ENCODE measurements around the gene IGF1R. TPM values are rescaled to one million over a fixed set of nuclear protein-coding genes. Genes with fewer than 3 reads are reported as not detected.

IGF1R gene
- total RNA-seq, 1 experiment from 2014 or later = 87.9 TPM

DNA sequence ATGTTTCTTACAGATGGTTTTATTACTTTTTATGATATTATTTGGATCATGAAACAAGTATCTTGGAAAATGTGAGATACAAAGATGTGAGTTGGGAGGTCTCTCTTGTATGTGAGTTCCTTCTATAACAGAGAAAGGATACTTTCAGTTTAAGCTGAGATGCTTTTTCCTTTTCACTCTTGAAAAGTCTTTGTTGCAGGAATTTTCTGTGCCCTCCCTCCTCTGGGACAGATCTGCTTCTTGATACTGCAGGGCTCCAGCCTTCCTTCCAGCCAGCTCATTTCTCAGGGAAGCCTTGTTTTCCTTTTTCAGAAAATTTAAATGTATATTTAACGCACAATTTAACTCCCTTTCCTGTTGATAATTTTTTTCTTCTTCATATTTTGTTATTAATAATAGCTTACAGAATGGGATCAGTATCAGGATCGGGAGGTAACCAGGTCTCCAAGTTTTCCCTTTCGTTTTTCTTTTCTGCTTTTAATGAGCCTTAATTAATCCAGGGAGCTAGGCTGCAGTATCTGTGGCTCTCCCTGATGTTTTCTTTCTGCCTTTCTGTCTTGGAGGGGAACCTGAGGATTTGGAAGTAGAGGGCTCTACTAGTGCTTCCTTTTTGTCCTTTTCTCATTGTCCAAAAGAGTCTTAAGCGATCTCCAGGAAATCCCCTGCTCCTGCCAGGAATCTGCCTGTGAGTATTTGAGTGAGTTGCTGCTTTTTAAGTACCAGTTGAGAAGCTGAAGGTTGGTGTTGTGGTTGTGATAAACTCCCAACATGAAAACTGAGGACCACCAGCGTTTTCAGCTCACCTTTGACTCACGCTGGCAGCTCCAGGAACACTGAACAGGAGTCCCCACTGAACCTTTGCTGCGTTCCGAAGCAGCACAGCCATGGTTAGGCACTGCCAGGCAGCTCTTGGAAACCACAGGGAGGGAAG, 105.7 kb downstream of the IGF1R start:
- in situ Hi-C loops (cut with HindIII; ENCODE audit: low pct_unique_long_range_greater_than_20kb, low sequenced_read_pairs) = no loop called here
- DNase-seq (ENCODE audit: low read depth) = peak; percentile 74

DNA sequence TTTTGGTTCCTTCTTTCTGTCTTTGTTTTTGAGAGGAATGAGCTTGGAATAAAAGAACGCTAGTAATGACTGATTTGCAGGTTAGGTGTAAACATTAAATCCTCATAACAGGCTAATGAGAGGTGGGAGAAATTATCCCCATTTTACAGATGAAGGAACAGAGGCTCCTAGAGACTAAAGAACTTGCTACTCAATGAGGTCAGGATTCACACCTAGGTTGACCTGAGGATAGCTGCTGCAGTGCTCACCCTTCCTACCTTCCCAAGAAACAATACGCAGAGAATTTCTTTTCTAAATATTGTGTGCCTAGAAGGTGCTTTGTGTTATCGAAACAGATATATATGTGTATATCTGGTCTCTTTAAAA, 106.3 kb downstream of the IGF1R start:
- no peak for DNase-seq (ENCODE audit: low read depth)
- in situ Hi-C loops (cut with HindIII; ENCODE audit: low pct_unique_long_range_greater_than_20kb, low sequenced_read_pairs) = no loop called here

DNA sequence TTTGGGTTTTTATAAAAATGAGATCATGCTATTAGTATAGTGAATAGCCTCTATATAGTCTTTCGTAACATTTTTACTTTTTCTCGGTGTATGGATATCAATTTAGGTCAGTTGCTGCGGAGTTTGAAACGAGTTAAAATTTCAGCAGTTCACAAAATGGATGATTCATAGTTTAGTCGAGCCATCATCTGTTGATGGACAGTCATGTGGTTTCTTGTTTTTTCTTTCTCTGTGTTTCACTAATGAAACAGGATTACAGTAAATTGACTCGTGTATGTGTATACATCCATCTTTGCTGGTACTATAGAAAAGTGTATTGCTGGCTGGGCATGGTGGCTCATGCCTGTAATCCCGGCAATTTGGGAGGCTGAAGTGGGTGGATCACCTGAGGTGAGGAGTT, 106.8 kb downstream of the IGF1R start:
- peak; percentile 59 for DNase-seq (ENCODE audit: low read depth)
- in situ Hi-C loops (cut with HindIII; ENCODE audit: low pct_unique_long_range_greater_than_20kb, low sequenced_read_pairs) = no loop called here

DNA sequence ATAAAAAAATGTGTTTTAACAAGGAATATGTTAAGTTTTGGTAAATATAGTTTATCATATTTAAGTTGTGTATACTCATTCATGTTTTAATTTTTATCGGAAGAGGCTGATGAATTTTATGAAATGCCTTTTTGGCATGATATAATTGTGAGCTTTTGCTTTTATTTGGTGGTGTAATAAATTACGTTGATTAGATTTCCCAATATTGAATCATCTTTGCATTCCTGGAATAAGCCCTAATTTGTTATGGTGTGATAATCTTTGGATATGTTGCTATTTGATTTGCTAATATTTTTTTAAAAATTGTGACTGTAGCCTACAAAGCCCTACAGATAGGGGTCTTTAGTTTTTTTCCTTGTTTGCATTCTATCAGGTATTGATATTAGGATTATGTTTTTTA, 107.4 kb downstream of the IGF1R start:
- no peak for DNase-seq (ENCODE audit: low read depth)
- in situ Hi-C loops (cut with HindIII; ENCODE audit: low pct_unique_long_range_greater_than_20kb, low sequenced_read_pairs) = no loop called here

DNA sequence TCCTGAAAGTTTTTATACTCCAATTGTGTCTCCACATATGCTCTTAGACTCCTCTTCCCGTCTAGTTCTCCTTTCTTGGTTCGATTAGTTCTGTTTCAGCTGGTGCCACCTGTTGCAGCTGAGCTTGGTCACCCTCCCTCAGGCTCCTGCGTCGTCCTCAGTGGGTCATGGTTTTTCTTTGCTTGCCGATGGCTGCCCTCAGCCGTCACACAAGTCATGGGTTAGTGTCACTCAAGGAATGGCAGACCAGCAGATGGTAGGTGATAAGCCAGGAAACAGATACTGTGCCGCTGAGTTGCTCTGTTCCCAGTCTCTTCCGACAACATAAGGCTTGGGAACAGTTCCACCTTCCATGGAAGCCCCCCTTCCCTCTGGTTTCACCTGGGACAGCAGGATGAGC, 109.9 kb downstream of the IGF1R start:
- in situ Hi-C loops (cut with HindIII; ENCODE audit: low pct_unique_long_range_greater_than_20kb, low sequenced_read_pairs) = no loop called here
- no peak for DNase-seq (ENCODE audit: low read depth)

DNA sequence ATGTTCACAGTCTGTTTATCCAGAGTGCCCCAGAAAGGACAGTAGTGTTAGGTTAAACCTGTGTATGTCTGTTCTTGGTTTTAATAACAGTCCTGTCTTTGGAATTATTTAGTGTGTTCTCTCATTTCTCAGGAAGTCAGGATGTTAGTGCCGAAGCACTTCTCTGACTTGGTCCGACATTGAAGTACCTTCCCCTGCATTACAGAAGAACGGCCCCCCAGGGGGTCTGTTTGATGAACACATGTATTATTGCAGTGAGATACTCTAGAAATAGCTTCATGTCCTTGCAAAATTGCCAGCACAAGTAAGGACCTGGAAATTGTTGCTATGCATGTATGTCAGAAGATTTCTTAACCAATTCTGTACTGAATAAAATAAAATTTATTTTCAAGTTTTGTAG, 110.9 kb downstream of the IGF1R start:
- no peak for DNase-seq (ENCODE audit: low read depth)
- in situ Hi-C loops (cut with HindIII; ENCODE audit: low pct_unique_long_range_greater_than_20kb, low sequenced_read_pairs) = no loop called here

DNA sequence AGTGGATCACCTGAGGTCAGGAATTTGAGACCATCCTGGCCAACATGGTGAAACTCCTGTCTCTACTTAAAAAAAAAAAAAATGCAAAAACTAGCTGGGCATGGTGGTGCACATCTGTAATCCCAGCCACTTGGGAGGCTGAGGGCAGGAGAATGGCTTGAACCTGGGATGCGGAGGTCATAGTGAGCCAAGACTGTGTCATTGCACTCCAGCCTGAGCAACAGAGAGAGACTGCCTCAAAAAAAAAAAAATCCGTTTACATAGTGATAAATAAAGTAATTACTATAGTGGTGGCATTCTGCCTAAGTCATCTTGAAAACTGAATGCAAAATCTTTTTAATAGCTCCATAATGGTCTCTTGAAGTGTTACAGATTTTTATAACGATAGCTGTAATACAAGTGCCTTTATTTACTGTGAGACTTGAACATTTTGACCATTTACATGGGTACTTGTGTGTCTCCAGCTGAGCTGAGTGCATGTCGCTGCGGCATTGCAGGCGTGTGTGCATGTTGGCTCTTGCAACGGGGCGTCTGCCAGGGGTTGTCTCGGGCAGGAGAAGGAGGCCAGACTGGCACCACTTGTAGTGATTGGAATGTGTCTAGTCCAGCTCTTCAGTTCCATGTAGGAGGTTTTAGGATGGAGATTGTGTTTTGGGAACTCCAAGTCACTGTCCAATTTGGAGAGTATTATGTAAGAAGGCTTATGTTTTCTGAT, 111.9 kb downstream of the IGF1R start:
- DNase-seq (ENCODE audit: low read depth) = no peak
- in situ Hi-C loops (cut with HindIII; ENCODE audit: low pct_unique_long_range_greater_than_20kb, low sequenced_read_pairs) = no loop called here

DNA sequence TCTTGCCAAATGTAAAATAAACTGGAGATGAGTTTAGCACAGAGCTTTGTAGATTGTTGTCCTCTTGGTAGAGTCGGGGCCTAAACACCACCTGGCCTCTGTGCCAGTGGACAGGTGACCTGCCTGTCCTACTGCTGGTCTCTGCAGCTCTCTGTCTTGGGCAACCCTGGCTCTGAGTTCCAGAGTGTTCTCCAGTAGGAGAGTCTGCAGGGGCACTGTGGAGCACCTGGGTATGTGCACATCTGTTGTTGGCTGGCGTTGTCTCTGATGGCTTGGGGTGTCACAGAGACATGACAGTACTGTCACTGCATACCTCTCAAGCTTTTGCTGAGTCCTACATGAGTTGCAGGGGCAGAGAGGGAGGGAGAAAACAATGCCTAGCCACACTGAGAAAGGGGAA, 112.6 kb downstream of the IGF1R start:
- in situ Hi-C loops (cut with HindIII; ENCODE audit: low pct_unique_long_range_greater_than_20kb, low sequenced_read_pairs) = no loop called here
- DNase-seq (ENCODE audit: low read depth) = no peak

DNA sequence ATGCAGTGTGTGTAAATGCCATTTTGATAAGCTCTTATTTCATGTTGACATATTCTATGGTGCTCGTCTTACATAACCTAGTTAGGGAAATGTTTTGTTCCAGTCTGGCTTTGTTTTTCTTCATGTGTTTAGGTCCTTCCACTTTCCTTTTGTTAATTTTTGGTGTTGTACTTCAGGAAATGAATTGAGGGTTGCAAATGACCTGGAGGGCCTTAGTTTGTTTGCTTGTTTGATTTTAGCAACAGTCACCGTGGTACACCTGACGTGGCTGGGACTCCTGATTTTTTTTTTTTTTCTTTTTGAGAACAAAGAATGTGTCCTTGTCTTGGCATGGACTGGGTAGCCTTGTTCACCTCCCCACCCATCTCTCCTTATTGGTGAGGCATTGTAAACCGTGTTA, 114.8 kb downstream of the IGF1R start:
- in situ Hi-C loops (cut with HindIII; ENCODE audit: low pct_unique_long_range_greater_than_20kb, low sequenced_read_pairs) = no loop called here

DNA sequence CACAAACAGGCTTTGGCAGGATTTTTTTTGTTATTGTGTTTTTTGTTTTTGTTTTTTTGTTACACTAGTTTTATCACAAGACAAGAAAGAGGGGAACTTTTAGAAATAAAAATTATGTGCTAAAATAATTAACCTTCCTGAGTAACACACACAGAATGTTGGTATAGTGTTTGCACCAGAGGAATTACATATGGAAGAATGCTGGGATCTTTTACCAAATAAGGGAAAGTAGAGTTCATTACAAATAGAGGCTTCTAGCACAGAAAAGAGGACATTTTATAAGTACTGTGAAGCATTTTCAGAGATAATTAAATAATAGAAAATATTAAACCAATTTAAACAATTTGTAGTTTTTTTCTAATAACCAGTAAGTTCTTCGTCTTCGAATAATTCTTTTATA, 116.0 kb downstream of the IGF1R start:
- in situ Hi-C loops (cut with HindIII; ENCODE audit: low pct_unique_long_range_greater_than_20kb, low sequenced_read_pairs) = no loop called here
- no peak for DNase-seq (ENCODE audit: low read depth)

More for the DNA sequence above, 114.8 kb downstream of the IGF1R start:
- DNase-seq (ENCODE audit: low read depth) = no peak

DNA sequence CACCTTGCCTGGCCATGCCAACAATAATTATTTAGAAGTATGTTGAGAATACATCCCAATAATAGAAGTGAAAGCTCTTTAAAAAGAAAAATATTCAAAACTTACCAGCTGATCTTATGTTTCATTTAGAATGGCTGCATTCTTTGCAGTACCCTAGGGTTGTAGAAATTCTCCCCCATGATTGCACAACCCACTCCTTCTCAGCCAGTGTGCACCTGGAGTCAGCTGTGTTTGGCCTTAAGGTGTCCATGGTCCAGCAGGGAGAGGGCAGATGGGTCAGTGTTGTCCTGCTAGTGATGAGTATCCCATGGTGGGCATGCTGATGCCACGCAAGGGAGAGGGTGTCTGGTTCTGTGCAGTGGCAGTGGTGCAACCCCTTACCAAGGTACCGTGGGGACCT, 117.3 kb downstream of the IGF1R start:
- in situ Hi-C loops (cut with HindIII; ENCODE audit: low pct_unique_long_range_greater_than_20kb, low sequenced_read_pairs) = no loop called here
- no peak for DNase-seq (ENCODE audit: low read depth)

DNA sequence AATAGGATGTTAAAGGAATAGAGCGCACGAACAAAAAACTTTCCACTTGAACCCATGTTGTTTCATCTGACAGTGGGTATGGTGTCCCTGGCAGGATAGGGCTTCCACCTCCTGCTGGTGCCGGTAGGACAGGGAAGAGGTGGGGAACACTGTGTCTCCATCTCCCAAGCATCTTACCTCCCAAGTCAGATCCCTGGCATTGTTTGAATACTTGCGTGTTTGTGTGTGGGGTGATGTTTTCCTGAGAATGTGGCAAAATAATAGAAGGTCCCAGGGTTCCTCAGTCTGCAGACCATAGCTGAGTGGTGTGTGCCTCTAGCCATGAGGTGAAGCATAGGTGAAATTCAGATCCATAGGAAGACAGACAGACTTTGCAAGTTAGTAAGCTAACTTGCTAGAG, 119.4 kb downstream of the IGF1R start:
- in situ Hi-C loops (cut with HindIII; ENCODE audit: low pct_unique_long_range_greater_than_20kb, low sequenced_read_pairs) = no loop called here

DNA sequence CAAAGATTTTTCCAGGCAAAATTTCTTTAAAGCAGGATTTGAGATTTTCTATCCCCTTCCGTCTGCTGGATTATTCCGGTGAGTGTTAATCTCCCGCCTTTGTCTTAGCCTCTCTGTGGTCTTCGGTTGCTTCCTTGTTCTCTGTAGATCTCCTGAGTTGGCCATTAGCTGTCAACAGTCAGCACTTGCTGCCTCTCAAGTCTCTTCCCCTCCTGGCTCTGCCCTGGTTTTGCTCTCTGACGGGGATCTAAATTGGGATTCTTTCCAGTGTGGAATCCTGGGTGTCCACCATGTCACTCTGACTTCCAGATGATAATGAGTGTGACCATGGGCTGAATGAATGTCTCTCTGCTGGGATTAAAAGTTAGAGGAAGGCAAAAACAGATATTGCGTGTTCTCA, 121.5 kb downstream of the IGF1R start:
- in situ Hi-C loops (cut with HindIII; ENCODE audit: low pct_unique_long_range_greater_than_20kb, low sequenced_read_pairs) = no loop called here
- DNase-seq (ENCODE audit: low read depth) = no peak

More for the DNA sequence above, 119.4 kb downstream of the IGF1R start:
- DNase-seq (ENCODE audit: low read depth) = no peak

DNA sequence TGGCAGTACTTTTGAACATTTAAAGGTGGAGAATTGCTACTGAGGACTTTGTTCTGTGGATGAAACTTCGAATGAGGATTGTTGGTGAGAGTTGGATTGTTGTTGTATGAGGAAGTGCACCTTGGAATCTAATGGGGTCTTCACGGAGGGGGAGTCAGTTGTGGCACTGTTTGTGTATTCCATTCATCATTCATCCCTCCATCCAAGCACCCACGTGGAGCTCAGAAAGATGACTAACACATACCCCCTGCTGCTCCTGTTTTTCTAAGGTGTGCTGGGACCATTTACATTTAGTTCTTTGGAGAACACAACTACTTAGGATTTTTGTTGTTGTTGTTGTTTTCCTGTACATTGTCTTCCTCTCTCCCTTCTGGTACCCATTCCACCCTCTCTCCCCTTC, 122.6 kb downstream of the IGF1R start:
- DNase-seq (ENCODE audit: low read depth) = no peak
- in situ Hi-C loops (cut with HindIII; ENCODE audit: low pct_unique_long_range_greater_than_20kb, low sequenced_read_pairs) = no loop called here

DNA sequence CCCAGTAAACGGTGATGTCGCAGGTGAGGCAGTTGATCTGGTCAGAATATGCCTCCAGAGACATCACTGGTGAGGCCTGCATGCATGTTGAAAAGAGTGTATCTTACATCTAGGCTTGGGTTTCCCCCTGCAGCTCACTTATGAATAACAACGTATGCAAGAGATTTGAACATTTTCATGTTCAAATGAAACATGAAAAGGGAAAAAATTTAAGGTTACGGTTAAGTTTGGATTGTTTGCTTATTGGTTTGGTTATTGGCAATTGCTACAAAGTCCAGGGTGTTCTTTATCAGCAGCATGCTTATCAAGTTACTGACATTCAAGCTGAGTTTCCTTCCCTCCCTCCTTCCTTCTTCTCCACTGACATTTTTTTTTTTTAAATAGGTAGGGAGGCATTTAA, 123.2 kb downstream of the IGF1R start:
- in situ Hi-C loops (cut with HindIII; ENCODE audit: low pct_unique_long_range_greater_than_20kb, low sequenced_read_pairs) = no loop called here
- DNase-seq (ENCODE audit: low read depth) = no peak

DNA sequence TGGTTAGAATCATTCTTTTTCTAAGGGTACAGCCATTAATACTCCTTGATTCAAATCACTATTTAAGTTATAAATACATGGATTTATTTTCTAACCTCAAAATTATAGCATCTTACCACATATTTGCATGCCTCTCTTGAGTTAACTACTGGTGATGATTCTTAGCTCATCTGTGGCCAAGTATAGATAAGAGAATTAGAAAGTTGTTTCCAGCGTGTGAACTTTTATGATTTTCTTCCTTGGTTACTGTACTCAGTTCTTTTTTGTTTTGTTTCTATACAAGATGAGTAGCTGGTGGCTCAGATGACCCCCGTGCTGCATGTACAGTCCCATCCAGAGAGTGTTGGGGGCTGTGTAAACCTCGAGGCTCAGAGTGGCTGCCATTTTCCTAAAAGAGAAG, 124.6 kb downstream of the IGF1R start:
- no peak for DNase-seq (ENCODE audit: low read depth)
- in situ Hi-C loops (cut with HindIII; ENCODE audit: low pct_unique_long_range_greater_than_20kb, low sequenced_read_pairs) = no loop called here

DNA sequence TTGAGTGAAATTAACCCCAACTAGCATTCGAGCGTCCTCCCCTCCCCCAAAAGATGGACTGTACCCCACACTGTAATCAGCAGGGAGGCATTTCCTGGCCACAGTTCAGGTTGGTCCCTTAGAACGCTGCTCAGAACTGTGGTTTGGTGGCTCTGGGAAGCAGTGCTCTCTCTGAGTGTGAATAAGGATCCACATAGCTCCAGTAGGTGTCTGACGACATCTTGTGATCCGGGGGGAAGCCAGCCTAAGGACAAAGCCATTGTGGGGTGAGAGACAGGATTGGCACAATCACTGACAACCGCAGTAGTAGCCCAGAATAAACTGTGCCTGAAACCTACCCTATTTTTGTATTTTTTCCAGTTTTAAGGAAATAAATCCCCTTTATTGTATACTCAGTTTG, 125.3 kb downstream of the IGF1R start:
- in situ Hi-C loops (cut with HindIII; ENCODE audit: low pct_unique_long_range_greater_than_20kb, low sequenced_read_pairs) = no loop called here
- no peak for DNase-seq (ENCODE audit: low read depth)

DNA sequence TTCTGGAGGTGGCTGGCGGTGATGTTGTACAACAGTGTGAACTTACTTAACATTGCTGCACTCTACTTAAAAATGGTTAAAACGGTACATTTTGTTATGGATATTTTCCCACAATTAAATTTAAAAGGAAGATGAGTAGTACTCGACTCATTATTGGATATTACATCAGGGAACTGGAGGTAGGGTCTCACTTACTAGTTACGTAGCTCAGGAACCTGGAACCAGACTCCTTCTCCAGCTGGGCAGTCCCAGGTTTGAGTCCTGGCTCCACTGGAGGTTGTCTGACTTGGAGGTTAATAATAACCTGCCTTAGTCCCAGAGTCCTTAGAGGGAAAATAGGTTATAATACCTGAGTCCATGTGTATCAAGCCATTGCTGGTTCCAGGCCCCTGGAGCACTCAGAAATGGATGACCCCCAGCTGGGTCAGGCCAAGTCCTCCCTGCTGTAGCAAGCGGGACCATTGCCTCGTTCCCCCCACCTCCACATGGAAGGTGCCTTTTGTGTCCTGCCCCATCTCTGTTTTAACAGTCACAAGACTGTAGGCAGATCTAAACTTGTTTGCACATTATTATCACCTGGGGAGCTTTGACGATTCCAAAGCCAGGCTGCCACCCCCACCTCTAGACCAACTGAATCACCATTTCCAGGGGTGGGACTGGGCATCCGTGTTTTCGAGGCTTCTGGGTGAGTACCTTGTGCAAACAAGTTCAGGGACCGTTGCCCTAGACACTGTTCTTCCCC, 126.6 kb downstream of the IGF1R start:
- no peak for DNase-seq (ENCODE audit: low read depth)
- in situ Hi-C loops (cut with HindIII; ENCODE audit: low pct_unique_long_range_greater_than_20kb, low sequenced_read_pairs) = no loop called here

Data from Caki2 (cell line).